NB4 (cell line): Measurements from ENCODE around the gene PPP4R2.

Experiments used
- DNase-seq: peaks from one replicate; pipeline ENCODE4 v3.0.0; 2010; ENCODE audit warnings: low read depth
- H3K4me3 ChIP-seq: one replicate; pipeline ENCODE4 v1.5.1; 2011; ENCODE audit warnings: mild to moderate bottlenecking, low read depth, low read length, moderate library complexity
- MYC ChIP-seq: IDR thresholded peaks from 2 replicates; pipeline ENCODE4 v1.6.1; 2011; ENCODE audit warnings: low read depth, low read length
- POLR2A ChIP-seq: IDR thresholded peaks from 2 replicates; pipeline ENCODE4 v1.6.1; 2011; ENCODE audit warnings: mild to moderate bottlenecking; ENCODE audit not compliant: insufficient read length; ENCODE audit errors: extremely low read depth
- TF ChIP-seq, protein P1 (sequence below): IDR thresholded peaks from 2 replicates; pipeline ENCODE4 v1.6.1; 2011; ENCODE audit warnings: low read depth, low read length
- TF ChIP-seq, protein P2 (sequence below): IDR thresholded peaks from one replicate; pipeline ENCODE4 v1.5.1; 2012; ENCODE audit warnings: low read depth, low read length

The PPP4R2 gene

DNA sequence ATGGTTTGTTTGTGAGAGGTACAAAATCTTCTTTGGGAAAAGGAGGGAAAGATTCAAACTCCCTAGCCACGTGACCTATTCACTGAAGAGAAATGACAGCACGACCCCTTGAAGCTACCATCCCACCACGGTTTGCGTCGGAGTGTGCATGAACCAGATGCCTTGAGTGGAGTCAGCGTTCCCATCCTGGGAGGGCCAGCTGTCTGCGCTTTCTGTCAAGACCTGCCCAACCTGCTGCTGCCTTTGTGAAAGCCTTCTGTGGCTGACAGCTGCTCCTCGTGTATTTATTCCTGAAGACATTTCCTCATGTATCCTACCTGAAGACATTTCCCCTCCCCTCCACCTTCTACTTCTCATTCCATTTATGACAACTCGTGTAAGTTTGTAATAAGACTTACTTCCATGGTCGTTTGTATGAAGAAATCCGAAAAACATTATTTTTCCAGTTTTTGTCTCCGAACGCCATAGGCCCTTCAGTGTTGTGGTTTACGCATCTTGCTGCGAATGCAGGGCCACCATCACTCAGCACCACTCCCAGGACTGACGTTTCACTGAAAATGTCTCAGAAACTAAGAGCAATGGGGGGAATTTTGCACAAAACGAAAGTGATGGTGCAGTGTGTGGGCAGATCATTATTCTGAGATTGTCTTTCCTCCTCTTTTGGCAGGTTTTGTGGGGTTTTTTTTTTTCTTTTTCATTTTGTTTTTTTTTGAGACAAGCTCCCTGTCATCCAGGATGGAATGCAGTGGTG lies 83.8 kb downstream of the PPP4R2 start:
- no peak overlapping the region for H3K4me3 ChIP-seq
- no peak for DNase-seq
- TF ChIP-seq POLR2A, result no peak
- TF ChIP-seq, protein P1, sequence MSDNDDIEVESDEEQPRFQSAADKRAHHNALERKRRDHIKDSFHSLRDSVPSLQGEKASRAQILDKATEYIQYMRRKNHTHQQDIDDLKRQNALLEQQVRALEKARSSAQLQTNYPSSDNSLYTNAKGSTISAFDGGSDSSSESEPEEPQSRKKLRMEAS, result no peak
- no peak for TF ChIP-seq MYC
- TF ChIP-seq, protein P2, sequence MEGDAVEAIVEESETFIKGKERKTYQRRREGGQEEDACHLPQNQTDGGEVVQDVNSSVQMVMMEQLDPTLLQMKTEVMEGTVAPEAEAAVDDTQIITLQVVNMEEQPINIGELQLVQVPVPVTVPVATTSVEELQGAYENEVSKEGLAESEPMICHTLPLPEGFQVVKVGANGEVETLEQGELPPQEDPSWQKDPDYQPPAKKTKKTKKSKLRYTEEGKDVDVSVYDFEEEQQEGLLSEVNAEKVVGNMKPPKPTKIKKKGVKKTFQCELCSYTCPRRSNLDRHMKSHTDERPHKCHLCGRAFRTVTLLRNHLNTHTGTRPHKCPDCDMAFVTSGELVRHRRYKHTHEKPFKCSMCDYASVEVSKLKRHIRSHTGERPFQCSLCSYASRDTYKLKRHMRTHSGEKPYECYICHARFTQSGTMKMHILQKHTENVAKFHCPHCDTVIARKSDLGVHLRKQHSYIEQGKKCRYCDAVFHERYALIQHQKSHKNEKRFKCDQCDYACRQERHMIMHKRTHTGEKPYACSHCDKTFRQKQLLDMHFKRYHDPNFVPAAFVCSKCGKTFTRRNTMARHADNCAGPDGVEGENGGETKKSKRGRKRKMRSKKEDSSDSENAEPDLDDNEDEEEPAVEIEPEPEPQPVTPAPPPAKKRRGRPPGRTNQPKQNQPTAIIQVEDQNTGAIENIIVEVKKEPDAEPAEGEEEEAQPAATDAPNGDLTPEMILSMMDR, result no peak

GRCh38 chr3:73081140-73081539 lies 84.5 kb downstream of the PPP4R2 start:
- H3K4me3 ChIP-seq, result no peak overlapping the region
- no peak for DNase-seq
- TF ChIP-seq, protein P2, result no peak
- no peak for TF ChIP-seq MYC

DNA sequence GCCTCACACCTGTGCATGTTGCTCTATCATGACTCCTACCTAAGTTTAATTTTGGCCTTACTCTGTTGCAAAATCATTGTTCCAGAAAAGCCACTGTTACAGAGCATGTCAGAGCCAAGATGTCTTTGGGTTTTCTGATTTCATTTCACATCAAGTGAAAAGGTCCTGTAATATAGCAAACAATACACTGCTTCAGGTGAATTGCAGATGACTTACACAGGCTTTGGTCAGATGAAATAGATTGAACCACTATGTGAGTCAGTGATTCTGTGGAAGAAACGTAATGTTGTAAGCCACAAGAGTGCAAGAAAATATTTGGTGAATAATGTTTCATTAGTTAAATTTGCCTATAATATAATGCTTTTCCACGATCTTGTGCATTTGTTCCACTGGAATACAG lies 87.6 kb downstream of the PPP4R2 start:
- DNase-seq, result no peak
- TF ChIP-seq, protein P1, result no peak
- no peak for TF ChIP-seq MYC
- TF ChIP-seq, protein P2, result no peak
- TF ChIP-seq POLR2A, result no peak
- H3K4me3 ChIP-seq, result no peak overlapping the region

DNA sequence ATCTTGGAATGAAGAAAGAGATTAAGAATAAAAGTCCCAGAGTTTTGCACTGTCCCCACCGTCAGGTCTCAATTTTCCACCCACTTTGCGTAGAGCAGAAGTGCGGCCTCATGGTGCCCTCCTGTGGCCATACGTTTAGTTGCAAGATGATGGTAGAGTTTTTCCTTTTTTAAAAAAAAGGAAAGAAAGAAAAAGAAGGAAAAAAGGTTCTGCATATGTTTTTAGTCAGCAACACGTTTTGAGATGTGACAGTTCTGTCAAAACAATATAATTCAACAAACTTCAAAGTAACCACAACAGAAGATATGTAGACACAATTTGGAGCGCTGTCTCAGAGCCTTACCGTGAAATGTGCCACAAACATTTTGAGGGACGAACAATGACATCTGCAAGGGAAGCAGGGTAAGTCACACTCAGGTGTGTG lies 89.5 kb downstream of the PPP4R2 start:
- peak; percentile 53 for DNase-seq
- no peak for TF ChIP-seq MYC
- TF ChIP-seq, protein P2, result peak; percentile 45
- H3K4me3 ChIP-seq, result no peak overlapping the region

GRCh38 chr3:73094129-73094528 lies 97.5 kb downstream of the PPP4R2 start:
- H3K4me3 ChIP-seq, result peak overlapping the region; percentile 74
- peak; percentile 75 for TF ChIP-seq MYC
- TF ChIP-seq, protein P2, result peak; percentile 54
- no peak for TF ChIP-seq POLR2A
- TF ChIP-seq, protein P1, result peak; percentile 78
- peak; percentile 85 for DNase-seq

DNA sequence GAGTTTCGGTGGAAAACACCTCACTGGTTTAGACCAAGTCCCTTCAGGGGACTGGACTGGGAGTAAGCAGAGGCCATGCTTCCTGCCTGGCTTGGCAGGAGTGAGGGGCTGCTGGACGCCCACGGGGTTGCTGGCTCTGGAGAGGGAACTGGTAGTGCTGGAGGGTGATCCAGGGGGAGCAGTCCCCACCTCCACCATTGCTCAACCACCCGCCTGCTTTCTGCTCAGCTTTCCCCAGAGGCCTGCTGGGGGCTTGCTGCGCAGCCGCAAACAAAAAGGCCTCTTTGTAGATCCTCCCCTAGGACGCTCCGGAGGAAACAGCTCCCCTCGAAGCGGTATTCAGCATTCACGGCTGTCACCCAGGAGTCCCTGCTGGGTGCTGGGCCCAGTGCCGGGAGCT lies 98.3 kb downstream of the PPP4R2 start:
- peak overlapping the region; percentile 74 for H3K4me3 ChIP-seq
- peak; percentile 94 for DNase-seq
- TF ChIP-seq MYC (peak; percentile 62), POLR2A (peak; percentile 35)
- TF ChIP-seq, protein P1, result peak; percentile 26; the same call in 1 of the 2 replicates
- TF ChIP-seq, protein P2, result no peak
